HCT116 (cell line): ENCODE data around the gene RTTN. TPM values are rescaled to one million over a fixed set of nuclear protein-coding genes. Genes with fewer than 3 reads are reported as not detected.

Experiments used
- ATAC-seq: fragments of 200-7000 bp; cut with Tn5 transposase; 2 replicates; pipeline ENCODE4 v1.9.1; 2020; ENCODE audit warnings: mild to moderate bottlenecking, moderate library complexity
- BruUV-seq: library from RNA; stranded (reverse); fragments of 400-500 nt; replicated peaks from 2 replicates; lab custom pipeline; 2021; lab: Mats Ljungman, UMichigan
- CTCF ChIA-PET: fragments of 300-600 bp; sonication (Branson Sonifier 250); formaldehyde crosslinking; loops from one replicate; lab custom pipeline; 2021; ENCODE audit warnings: antibody characterized with exemption; lab: Charles Lee
- POLR2A ChIA-PET: fragments of 300-600, 350-600 bp; sonication (Branson Sonifier 250); formaldehyde crosslinking; loops from one replicate; lab custom pipeline; 2021; ENCODE audit warnings: antibody characterized with exemption; lab: Charles Lee
- RAD21 ChIA-PET, 2 experiments: fragments of 300-600 bp; sonication (Branson Sonifier 250); formaldehyde crosslinking; loops; one replicate each; lab custom pipeline; 2023; ENCODE audit warnings: low total read pairs in 2 of 2; ENCODE audit not compliant: uncharacterized antibody in 2 of 2, unreplicated experiment in 2 of 2, low non-redundant PET in 1 of 2; lab: Charles Lee
- DNase-seq: peaks from one replicate; pipeline ENCODE4 v3.0.0-alpha.2; 2010; ENCODE audit warnings: low read depth, low spot score
- H2AFZ ChIP-seq: fragments of 200-600 bp; shearing (Covaris generic), sonication (generic); 2 replicates; pipeline ENCODE4 v1.6.1; 2017; ENCODE audit warnings: low read depth, mixed run types, mixed read lengths, antibody characterized with exemption, low read length; ENCODE audit not compliant: poor library complexity, severe bottlenecking
- H3K27ac ChIP-seq: 2 replicates; pipeline ENCODE4 v1.5.1; 2012; ENCODE audit warnings: low read depth, low read length
- H3K27me3 ChIP-seq: fragments of 200-600 bp; sonication (generic); 2 replicates; pipeline ENCODE4 v1.6.1; 2016; ENCODE audit warnings: mixed run types, low read length, mixed read lengths; ENCODE audit not compliant: insufficient read depth
- H3K36me3 ChIP-seq, 2 experiments: fragments of 200-500 bp in 1 of 2; fragments of 200-600 bp in 1 of 2; sonication (Bioruptor generic) in 1 of 2; sonication (generic) in 1 of 2; 2 replicates each; pipeline versions ENCODE4 v1.5.1 to v1.6.1; 2014 to 2016; ENCODE audit warnings: low read length in 2 of 2, inconsistent platforms in 1 of 2, mixed read lengths in 1 of 2, mixed run types in 1 of 2; ENCODE audit not compliant: insufficient read depth in 2 of 2, control insufficient read depth in 1 of 2
- H3K4me1 ChIP-seq, 2 experiments: fragments of 200-600 bp in 1 of 2; sonication (generic) in 1 of 2; 2 replicates each; pipeline versions ENCODE4 v1.5.1 to v1.6.1; 2012 to 2017; ENCODE audit warnings: low read length in 2 of 2, inconsistent platforms in 1 of 2, mild to moderate bottlenecking in 1 of 2, mixed read lengths in 1 of 2, mixed run types in 1 of 2, moderate library complexity in 1 of 2; ENCODE audit not compliant: insufficient read depth in 2 of 2, control insufficient read depth in 1 of 2
- H3K4me2 ChIP-seq: fragments of 200-600 bp; sonication (generic); 2 replicates; pipeline ENCODE4 v1.6.1; 2017; ENCODE audit warnings: mixed run types, low read length, mixed read lengths
- H3K4me3 ChIP-seq, 2 experiments: fragments of 200-600 bp in 1 of 2; sonication (generic) in 1 of 2; replicated peaks in 1 of 2; 2 replicates each; pipeline ENCODE4 v1.5.1; 2011 to 2016; ENCODE audit warnings: low read length in 2 of 2, control low read depth in 1 of 2, low read depth in 1 of 2, mild to moderate bottlenecking in 1 of 2, mixed read lengths in 1 of 2, mixed run types in 1 of 2
- H3K79me2 ChIP-seq: fragments of 200-600 bp; sonication (generic); 2 replicates; pipeline ENCODE4 v1.6.1; 2017; ENCODE audit warnings: mild to moderate bottlenecking, mixed run types, low read length, moderate library complexity, mixed read lengths; ENCODE audit not compliant: insufficient read depth
- H3K9ac ChIP-seq: fragments of 200-600 bp; sonication (generic); 2 replicates; pipeline ENCODE4 v1.6.1; 2016; ENCODE audit warnings: low read length, mixed read lengths
- H3K9me2 ChIP-seq: fragments of 200-600 bp; sonication (generic), shearing (Covaris generic); 2 replicates; pipeline ENCODE4 v1.6.1; 2017; ENCODE audit warnings: mixed run types, mild to moderate bottlenecking, moderate library complexity; ENCODE audit not compliant: insufficient read depth
- H3K9me3 ChIP-seq, 2 experiments: fragments of 200-500 bp in 1 of 2; fragments of 200-600 bp in 1 of 2; sonication (Bioruptor generic) in 1 of 2; sonication (generic) in 1 of 2; 2 replicates each; pipeline ENCODE4 v1.6.1; 2014 to 2017; ENCODE audit warnings: low read length in 2 of 2, mixed read lengths in 2 of 2, inconsistent platforms in 1 of 2, low read depth in 1 of 2, mild to moderate bottlenecking in 1 of 2, mixed run types in 1 of 2, moderate library complexity in 1 of 2; ENCODE audit not compliant: control insufficient read depth in 1 of 2, insufficient read depth in 1 of 2
- H4K20me1 ChIP-seq: fragments of 200-600 bp; sonication (generic), shearing (Covaris generic); 2 replicates; pipeline ENCODE4 v1.6.1; 2017; ENCODE audit warnings: mixed run types, mild to moderate bottlenecking, moderate library complexity; ENCODE audit not compliant: insufficient read depth
- CBX3 ChIP-seq: IDR thresholded peaks from 2 replicates; pipeline ENCODE4 v1.6.1; 2012; ENCODE audit warnings: low read depth
- FOSL1 ChIP-seq: IDR thresholded peaks from 2 replicates; pipeline ENCODE4 v1.6.1; 2012; ENCODE audit warnings: low read depth
- POLR2AphosphoS5 ChIP-seq: IDR thresholded peaks from 2 replicates; pipeline ENCODE4 v1.6.1; 2011; ENCODE audit warnings: mild to moderate bottlenecking, low read depth, low read length, moderate library complexity
- SP1 ChIP-seq: IDR thresholded peaks from 2 replicates; pipeline ENCODE4 v1.6.1; 2012; ENCODE audit warnings: low read depth
- SRF ChIP-seq: IDR thresholded peaks from 2 replicates; pipeline ENCODE4 v1.6.1; 2012; ENCODE audit warnings: low read depth
- ZFX ChIP-seq: fragments of 450-650 bp; IDR thresholded peaks from 2 replicates; pipeline ENCODE4 v1.6.1; 2017
- intact Hi-C: fragments of 100-400 bp; cut with micrococcal nuclease; formaldehyde crosslinking; loops from 2 replicates; pipeline ENCODE4 v1.10.0; 2022
- total RNA-seq: library from RNA; stranded (reverse); gene quantifications from one replicate; pipeline ENCODE4 v1.2.1, GENCODE V29; 2021; ENCODE audit not compliant: unreplicated experiment
- TF ChIP-seq, protein P1 (sequence below): IDR thresholded peaks from 2 replicates; pipeline ENCODE4 v1.6.1; 2012; ENCODE audit warnings: low read depth

RTTN gene
- total RNA-seq, 1 experiment from 2014 or later: 41.2 TPM

DNA sequence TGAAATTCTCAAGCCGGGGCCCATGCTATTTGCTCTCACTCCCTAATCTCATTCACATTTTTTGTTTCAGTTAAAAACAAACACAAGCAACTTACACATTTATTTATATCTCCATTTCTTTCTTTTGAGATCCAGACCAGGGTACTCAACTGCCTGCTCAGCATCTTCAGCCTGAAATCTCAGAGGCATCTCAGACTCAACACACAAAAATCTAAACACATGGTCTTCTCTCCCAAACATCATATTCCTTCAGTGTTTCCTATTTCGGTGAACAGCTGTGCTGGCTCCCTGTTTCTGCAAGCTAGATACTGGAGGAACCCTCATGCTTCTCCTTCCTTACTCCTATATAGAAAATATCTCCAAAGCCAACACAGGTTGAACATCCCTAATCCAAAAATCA, 11.3 kb upstream of the RTTN start (continued):
- TF ChIP-seq ZFX: no peak
- no peak for TF ChIP-seq SRF
- TF ChIP-seq SP1: no peak
- TF ChIP-seq CBX3: no peak
- TF ChIP-seq FOSL1: no peak

DNA sequence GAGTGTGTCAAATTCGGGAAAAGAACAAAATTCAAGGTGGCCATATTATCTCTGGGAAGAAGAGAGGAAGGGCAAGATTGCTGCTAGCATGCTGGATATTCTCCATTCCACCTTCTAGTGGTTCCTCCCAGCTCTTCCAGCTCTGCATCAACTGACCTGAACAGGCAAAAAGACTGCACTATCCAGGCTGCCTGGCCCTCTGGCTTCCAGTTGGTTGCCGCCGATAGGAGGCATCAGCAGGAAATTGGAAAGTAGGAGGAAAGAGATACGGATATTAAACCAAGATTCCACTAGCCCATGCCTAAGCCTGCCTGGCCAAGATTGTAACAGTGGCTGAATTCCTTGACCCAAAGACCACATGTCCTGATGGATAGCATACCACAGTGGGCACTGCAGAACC, 1.7 kb upstream of the RTTN start:
- intact Hi-C loops: no loop called here
- H3K4me2 ChIP-seq: 0 out of 2 replicates have a peak overlapping the region, but pooled peaks have one; percentile 89

More for the DNA sequence above, 1.7 kb upstream of the RTTN start:
- Histone ChIP-seq H3K9me2 (no peaks in the 10 kb centered on the region), H3K36me3 (peaks cover 0 to under 1% of the 10 kb centered on the region in 2 experiments; a peak in 3 of 4 replicates), H3K27me3 (no peaks in the 10 kb centered on the region), H3K9ac (no peak overlapping the region), H3K9me3 (no peaks in the 10 kb centered on the region), H3K4me3 (no peak overlapping the region), H3K4me1 (peaks cover 7 to 23% of the 10 kb centered on the region in 2 experiments; a peak in 3 of 4 replicates), H2AFZ (peak overlapping the region; percentile 17), H3K27ac (no peak overlapping the region), H3K79me2 (peaks cover 33% of the 10 kb centered on the region), H4K20me1 (no peaks in the 10 kb centered on the region)
- ATAC-seq: no peak
- POLR2A ChIA-PET: no interaction called here
- no TSS peak for BruUV-seq
- DNase-seq: no peak
- CTCF ChIA-PET: no interaction called here
- RAD21 ChIA-PET: no interaction called here
- no peak for TF ChIP-seq POLR2AphosphoS5
- TF ChIP-seq, protein P1, sequence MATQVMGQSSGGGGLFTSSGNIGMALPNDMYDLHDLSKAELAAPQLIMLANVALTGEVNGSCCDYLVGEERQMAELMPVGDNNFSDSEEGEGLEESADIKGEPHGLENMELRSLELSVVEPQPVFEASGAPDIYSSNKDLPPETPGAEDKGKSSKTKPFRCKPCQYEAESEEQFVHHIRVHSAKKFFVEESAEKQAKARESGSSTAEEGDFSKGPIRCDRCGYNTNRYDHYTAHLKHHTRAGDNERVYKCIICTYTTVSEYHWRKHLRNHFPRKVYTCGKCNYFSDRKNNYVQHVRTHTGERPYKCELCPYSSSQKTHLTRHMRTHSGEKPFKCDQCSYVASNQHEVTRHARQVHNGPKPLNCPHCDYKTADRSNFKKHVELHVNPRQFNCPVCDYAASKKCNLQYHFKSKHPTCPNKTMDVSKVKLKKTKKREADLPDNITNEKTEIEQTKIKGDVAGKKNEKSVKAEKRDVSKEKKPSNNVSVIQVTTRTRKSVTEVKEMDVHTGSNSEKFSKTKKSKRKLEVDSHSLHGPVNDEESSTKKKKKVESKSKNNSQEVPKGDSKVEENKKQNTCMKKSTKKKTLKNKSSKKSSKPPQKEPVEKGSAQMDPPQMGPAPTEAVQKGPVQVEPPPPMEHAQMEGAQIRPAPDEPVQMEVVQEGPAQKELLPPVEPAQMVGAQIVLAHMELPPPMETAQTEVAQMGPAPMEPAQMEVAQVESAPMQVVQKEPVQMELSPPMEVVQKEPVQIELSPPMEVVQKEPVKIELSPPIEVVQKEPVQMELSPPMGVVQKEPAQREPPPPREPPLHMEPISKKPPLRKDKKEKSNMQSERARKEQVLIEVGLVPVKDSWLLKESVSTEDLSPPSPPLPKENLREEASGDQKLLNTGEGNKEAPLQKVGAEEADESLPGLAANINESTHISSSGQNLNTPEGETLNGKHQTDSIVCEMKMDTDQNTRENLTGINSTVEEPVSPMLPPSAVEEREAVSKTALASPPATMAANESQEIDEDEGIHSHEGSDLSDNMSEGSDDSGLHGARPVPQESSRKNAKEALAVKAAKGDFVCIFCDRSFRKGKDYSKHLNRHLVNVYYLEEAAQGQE: no peak
